C4-2B (cell line): Measurements from ENCODE around the gene MGST2.

ENCODE experiments used
- ZFX ChIP-seq: fragments of 450-650 bp; IDR thresholded peaks from 2 replicates; pipeline ENCODE4 v1.6.1; 2017
- TF ChIP-seq, protein P1 (sequence below): fragments of 450-650 bp; conservative IDR thresholded peaks from 2 replicates; pipeline ENCODE4 v1.5.1; 2017; ENCODE audit warnings: mild to moderate bottlenecking

DNA sequence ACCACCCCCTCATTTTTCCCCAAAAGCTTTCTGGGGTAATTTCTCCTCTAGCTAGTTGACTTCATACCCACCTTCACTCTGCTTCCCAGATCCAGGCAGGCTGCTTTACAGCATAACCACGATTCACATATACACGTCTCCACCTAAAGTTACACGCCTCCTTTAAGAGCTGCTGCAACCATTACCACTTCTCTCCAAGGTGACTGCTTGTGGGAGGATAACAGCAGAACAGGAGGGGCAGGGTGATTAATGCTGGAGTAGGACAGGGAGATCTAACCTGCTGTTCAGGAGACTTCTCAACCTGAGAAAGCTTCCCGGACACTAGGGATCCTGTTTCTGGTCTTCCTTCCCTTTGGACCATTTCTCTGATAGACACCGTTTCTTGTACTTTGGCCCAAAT lies 77.4 kb downstream of the MGST2 start:
- TF ChIP-seq, protein P1, sequence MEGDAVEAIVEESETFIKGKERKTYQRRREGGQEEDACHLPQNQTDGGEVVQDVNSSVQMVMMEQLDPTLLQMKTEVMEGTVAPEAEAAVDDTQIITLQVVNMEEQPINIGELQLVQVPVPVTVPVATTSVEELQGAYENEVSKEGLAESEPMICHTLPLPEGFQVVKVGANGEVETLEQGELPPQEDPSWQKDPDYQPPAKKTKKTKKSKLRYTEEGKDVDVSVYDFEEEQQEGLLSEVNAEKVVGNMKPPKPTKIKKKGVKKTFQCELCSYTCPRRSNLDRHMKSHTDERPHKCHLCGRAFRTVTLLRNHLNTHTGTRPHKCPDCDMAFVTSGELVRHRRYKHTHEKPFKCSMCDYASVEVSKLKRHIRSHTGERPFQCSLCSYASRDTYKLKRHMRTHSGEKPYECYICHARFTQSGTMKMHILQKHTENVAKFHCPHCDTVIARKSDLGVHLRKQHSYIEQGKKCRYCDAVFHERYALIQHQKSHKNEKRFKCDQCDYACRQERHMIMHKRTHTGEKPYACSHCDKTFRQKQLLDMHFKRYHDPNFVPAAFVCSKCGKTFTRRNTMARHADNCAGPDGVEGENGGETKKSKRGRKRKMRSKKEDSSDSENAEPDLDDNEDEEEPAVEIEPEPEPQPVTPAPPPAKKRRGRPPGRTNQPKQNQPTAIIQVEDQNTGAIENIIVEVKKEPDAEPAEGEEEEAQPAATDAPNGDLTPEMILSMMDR: no peak
- no peak for TF ChIP-seq ZFX
